GM10266 (cell line): Measurements from ENCODE around the gene SLX4IP.

Experiments used
- DNase-seq: peaks from one replicate; pipeline ENCODE4 v3.0.0; 2012; ENCODE audit errors: extremely low spot score
- TF ChIP-seq, protein P1 (sequence below): IDR thresholded peaks from 2 replicates; pipeline ENCODE4 v1.5.1; 2012; ENCODE audit warnings: mild to moderate bottlenecking, low read depth; ENCODE audit not compliant: control insufficient read depth, insufficient read depth; ENCODE audit errors: missing control alignments

The SLX4IP gene

GRCh38 chr20:10495173-10495572, 60.1 kb downstream of the SLX4IP start:
- DNase-seq: no peak
- TF ChIP-seq, protein P1, sequence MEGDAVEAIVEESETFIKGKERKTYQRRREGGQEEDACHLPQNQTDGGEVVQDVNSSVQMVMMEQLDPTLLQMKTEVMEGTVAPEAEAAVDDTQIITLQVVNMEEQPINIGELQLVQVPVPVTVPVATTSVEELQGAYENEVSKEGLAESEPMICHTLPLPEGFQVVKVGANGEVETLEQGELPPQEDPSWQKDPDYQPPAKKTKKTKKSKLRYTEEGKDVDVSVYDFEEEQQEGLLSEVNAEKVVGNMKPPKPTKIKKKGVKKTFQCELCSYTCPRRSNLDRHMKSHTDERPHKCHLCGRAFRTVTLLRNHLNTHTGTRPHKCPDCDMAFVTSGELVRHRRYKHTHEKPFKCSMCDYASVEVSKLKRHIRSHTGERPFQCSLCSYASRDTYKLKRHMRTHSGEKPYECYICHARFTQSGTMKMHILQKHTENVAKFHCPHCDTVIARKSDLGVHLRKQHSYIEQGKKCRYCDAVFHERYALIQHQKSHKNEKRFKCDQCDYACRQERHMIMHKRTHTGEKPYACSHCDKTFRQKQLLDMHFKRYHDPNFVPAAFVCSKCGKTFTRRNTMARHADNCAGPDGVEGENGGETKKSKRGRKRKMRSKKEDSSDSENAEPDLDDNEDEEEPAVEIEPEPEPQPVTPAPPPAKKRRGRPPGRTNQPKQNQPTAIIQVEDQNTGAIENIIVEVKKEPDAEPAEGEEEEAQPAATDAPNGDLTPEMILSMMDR: no peak

- DNase-seq: no peak
- TF ChIP-seq, protein P1: no peak
Observed at GRCh38 chr20:10496465-10496864, 61.4 kb downstream of the SLX4IP start.

- TF ChIP-seq, protein P1: no peak
- DNase-seq: no peak
Observed at GRCh38 chr20:10497283-10497682, 62.2 kb downstream of the SLX4IP start.

- TF ChIP-seq, protein P1: no peak
- no peak for DNase-seq
Observed at GRCh38 chr20:10497791-10498190, 62.7 kb downstream of the SLX4IP start.

GRCh38 chr20:10498200-10498599, 63.1 kb downstream of the SLX4IP start:
- TF ChIP-seq, protein P1: no peak
- DNase-seq: no peak

DNA sequence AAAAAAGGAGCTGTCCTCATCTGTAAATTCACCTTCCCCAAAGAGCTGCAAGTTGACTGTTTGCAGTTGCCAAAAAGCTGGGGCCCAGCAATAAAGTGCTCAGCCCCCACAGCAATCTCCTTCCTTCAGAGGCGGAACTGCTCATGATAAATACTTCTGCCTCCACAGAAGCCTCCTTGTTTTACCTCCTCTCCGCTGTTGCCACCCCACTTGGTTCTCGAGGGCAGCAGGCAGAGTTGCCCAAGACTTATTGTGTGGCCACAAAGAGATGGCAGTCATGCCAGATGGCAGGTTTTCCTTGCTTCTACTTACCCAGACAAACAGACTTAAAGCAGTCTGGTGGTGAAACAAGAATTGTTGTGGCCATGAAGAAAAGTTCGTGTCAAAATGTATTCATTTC, 66.3 kb downstream of the SLX4IP start:
- TF ChIP-seq, protein P1: no peak
- DNase-seq: no peak

- no peak for DNase-seq
- TF ChIP-seq, protein P1: no peak
Observed at GRCh38 chr20:10502098-10502526, 67.0 kb downstream of the SLX4IP start.
